Testis (tissue), 2 donors: ENCODE results near the gene BOLA2B.
"Not testable (repeated sequence)": the region's sequence is repeated elsewhere in the genome, so short reads cannot be mapped to it uniquely, and the experiment has no call there.

Experiments used
- CTCF ChIP-seq, 3 experiments: fragments of 450-650 bp in 2 of 3; fragments of 200-600 bp in 1 of 3; sonication (generic) in 1 of 3; IDR thresholded peaks; one replicate each; pipeline ENCODE4 v1.5.1; 2016 to 2019; ENCODE audit warnings: antibody characterized with exemption in 3 of 3, mild to moderate bottlenecking in 2 of 3, moderate library complexity in 1 of 3
- POLR2A ChIP-seq: fragments of 450-650 bp; IDR thresholded peaks from one replicate; pipeline ENCODE4 v1.6.1; 2017; ENCODE audit warnings: antibody characterized with exemption, mild to moderate bottlenecking, moderate library complexity

DNA sequence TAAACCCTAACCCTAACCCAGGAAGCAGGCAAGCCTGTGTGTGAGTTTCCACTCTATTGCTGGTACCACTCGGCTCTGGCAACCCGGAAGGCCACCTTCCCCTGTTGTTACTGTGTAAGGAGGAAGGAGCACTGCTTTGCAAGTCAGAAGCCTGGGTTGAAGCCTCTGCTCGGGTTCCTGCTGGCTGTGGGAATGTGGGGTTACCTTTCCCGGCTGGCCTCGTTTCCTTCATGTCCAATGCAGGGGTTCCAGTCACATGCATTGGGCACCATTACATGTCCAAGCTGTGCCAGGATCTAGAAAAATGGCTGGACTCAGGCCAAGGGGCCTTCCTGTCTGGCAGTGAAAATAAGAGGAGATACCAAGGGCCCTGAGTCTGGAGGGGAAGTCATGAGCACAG is 23.6 kb upstream of the BOLA2B start:
- not testable (repeated sequence) for TF ChIP-seq CTCF (IDR thresholded peaks at IDR 0.05); POLR2A
